HepG2 (cell line): Measurements from ENCODE around the gene CTDSPL2. TPM values are rescaled to one million over a fixed set of nuclear protein-coding genes. Genes with fewer than 3 reads are reported as not detected.

Experiments
- ATAD3A ChIP-seq: sonication (generic); formaldehyde crosslinking; IDR thresholded peaks from 2 replicates; pipeline ENCODE4 v1.4.0; 2020; ENCODE audit warnings: missing genetic modification reagents
- CBFB ChIP-seq: sonication (generic); formaldehyde crosslinking; IDR thresholded peaks from 2 replicates; pipeline ENCODE4 v1.4.0; 2020; ENCODE audit warnings: missing genetic modification reagents
- CHD2 ChIP-seq: IDR thresholded peaks from 2 replicates; pipeline ENCODE4 v1.6.1; 2011; ENCODE audit warnings: low read depth, low read length, improper control_type of control experiment
- RFXANK ChIP-seq: IDR thresholded peaks from 2 replicates; pipeline ENCODE4 v1.6.1; 2016
- SMC3 ChIP-seq: IDR thresholded peaks from 2 replicates; pipeline ENCODE4 v1.6.1; 2011; ENCODE audit warnings: low read length, improper control_type of control experiment
- TP53 ChIP-seq: sonication (generic); formaldehyde crosslinking; conservative IDR thresholded peaks from 2 replicates; pipeline ENCODE4 v1.4.0; 2020; ENCODE audit warnings: missing genetic modification reagents
- ZBTB39 ChIP-seq: sonication (generic); formaldehyde crosslinking; IDR thresholded peaks from 2 replicates; pipeline ENCODE4 v1.5.0; 2020; ENCODE audit warnings: missing genetic modification reagents
- ZHX1 ChIP-seq: sonication (generic); formaldehyde crosslinking; IDR thresholded peaks from 2 replicates; pipeline ENCODE4 v1.8.1; 2022; ENCODE audit warnings: low read depth, mild to moderate bottlenecking, missing genetic modification reagents
- ZNF138 ChIP-seq: sonication (generic); formaldehyde crosslinking; IDR thresholded peaks from 2 replicates; pipeline ENCODE4 v1.5.0; 2020; ENCODE audit warnings: mild to moderate bottlenecking, low read depth, missing genetic modification reagents
- ZNF234 ChIP-seq: sonication (generic); formaldehyde crosslinking; conservative IDR thresholded peaks from 2 replicates; pipeline ENCODE4 v1.5.1; 2020; ENCODE audit warnings: mild to moderate bottlenecking, missing genetic modification reagents
- ZNF691 ChIP-seq: sonication (generic); formaldehyde crosslinking; IDR thresholded peaks from 2 replicates; pipeline ENCODE4 v1.4.0; 2020; ENCODE audit warnings: missing genetic modification reagents, low read depth, mild to moderate bottlenecking, borderline replicate concordance
- ZNF737 ChIP-seq: sonication (generic); formaldehyde crosslinking; IDR thresholded peaks from 2 replicates; pipeline ENCODE4 v1.5.0; 2020; ENCODE audit warnings: missing genetic modification reagents, mild to moderate bottlenecking, borderline replicate concordance
- polyA plus RNA-seq, 8 experiments: library from polyadenylated mRNA; depleted of rRNA in 3 of 8; stranded (reverse) in 7 of 8; unstranded in 1 of 8; fragments of >200 nt; fragmentation: Illumina TruSeq in 4 of 8; extraction: Trizol in 4 of 8; gene quantifications; 2 replicates each; pipeline versions ENCODE4 v1.2.1 to v1.2.3, GENCODE V29; 2011 to 2016; ENCODE audit warnings: low read depth in 4 of 8, missing spikeins in 1 of 8, mixed read lengths in 1 of 8; ENCODE audit not compliant: insufficient read depth in 1 of 8
- total RNA-seq, 5 experiments: library from RNA; depleted of rRNA; stranded (reverse); fragments of >200 nt; fragmentation: Illumina TruSeq; extraction: Trizol; gene quantifications; 2 replicates each; pipeline ENCODE4 v1.2.3, GENCODE V29; 2016; ENCODE audit warnings: low read depth in 1 of 5
- TF ChIP-seq, protein P1 (sequence below): sonication (generic); formaldehyde crosslinking; conservative IDR thresholded peaks from 2 replicates; pipeline ENCODE4 v1.8.0; 2022; ENCODE audit warnings: mild to moderate bottlenecking, moderate library complexity, missing genetic modification reagents
- TF ChIP-seq, protein P2 (sequence below), 2 experiments: sonication (generic) in 1 of 2; formaldehyde crosslinking in 1 of 2; IDR thresholded peaks; 2 replicates each; pipeline versions ENCODE4 v1.6.1 to v1.9.0; 2014 to 2022; ENCODE audit warnings: antibody characterized with exemption in 1 of 2, borderline replicate concordance in 1 of 2, inconsistent platforms in 1 of 2, low read depth in 1 of 2, missing genetic modification reagents in 1 of 2

The CTDSPL2 gene
- total and polyA plus RNA-seq, 2 of the 13 experiments (the other 11 are each of a cell fraction or from before 2014, with no cell fraction given) = 37.4 to 56.2 TPM

- TF ChIP-seq ZNF691 = peak; percentile 25; the same call in 1 of the 2 replicates
- TF ChIP-seq CHD2 = peak; percentile 81
- no peak for TF ChIP-seq SMC3
- no peak for TF ChIP-seq ZHX1 (CRISPR knock-in tag)
- TF ChIP-seq, protein P1, sequence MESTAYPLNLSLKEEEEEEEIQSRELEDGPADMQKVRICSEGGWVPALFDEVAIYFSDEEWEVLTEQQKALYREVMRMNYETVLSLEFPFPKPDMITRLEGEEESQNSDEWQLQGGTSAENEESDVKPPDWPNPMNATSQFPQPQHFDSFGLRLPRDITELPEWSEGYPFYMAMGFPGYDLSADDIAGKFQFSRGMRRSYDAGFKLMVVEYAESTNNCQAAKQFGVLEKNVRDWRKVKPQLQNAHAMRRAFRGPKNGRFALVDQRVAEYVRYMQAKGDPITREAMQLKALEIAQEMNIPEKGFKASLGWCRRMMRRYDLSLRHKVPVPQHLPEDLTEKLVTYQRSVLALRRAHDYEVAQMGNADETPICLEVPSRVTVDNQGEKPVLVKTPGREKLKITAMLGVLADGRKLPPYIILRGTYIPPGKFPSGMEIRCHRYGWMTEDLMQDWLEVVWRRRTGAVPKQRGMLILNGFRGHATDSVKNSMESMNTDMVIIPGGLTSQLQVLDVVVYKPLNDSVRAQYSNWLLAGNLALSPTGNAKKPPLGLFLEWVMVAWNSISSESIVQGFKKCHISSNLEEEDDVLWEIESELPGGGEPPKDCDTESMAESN (CRISPR knock-in tag) = no peak
- TF ChIP-seq ZNF234 (CRISPR knock-in tag) = 0 out of 2 replicates have a peak, but pooled peaks have one; percentile 34
- no peak for TF ChIP-seq RFXANK (CRISPR knock-in tag)
- TF ChIP-seq ATAD3A = no peak
- peak; percentile 91 for TF ChIP-seq ZNF138 (CRISPR knock-in tag)
- TF ChIP-seq, protein P2, sequence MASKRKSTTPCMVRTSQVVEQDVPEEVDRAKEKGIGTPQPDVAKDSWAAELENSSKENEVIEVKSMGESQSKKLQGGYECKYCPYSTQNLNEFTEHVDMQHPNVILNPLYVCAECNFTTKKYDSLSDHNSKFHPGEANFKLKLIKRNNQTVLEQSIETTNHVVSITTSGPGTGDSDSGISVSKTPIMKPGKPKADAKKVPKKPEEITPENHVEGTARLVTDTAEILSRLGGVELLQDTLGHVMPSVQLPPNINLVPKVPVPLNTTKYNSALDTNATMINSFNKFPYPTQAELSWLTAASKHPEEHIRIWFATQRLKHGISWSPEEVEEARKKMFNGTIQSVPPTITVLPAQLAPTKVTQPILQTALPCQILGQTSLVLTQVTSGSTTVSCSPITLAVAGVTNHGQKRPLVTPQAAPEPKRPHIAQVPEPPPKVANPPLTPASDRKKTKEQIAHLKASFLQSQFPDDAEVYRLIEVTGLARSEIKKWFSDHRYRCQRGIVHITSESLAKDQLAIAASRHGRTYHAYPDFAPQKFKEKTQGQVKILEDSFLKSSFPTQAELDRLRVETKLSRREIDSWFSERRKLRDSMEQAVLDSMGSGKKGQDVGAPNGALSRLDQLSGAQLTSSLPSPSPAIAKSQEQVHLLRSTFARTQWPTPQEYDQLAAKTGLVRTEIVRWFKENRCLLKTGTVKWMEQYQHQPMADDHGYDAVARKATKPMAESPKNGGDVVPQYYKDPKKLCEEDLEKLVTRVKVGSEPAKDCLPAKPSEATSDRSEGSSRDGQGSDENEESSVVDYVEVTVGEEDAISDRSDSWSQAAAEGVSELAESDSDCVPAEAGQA (IDR thresholded peaks at IDR 0.05; ENCODE audit: low read depth) = no peak
- TF ChIP-seq, protein P2 (CRISPR knock-in tag; IDR thresholded peaks at IDR 0.05; ENCODE audit: borderline replicate concordance) = no peak
- TF ChIP-seq CBFB = peak; percentile 16
- TF ChIP-seq ZBTB39 = no peak
- 0 out of 2 replicates have a peak, but pooled peaks have one; percentile 14 for TF ChIP-seq TP53 (CRISPR knock-in tag)
- 0 out of 2 replicates have a peak, but pooled peaks have one; percentile 29 for TF ChIP-seq ZNF737 (CRISPR knock-in tag)
Observed at GRCh38 chr15:44536962-44537734, 109.7 kb downstream of the CTDSPL2 start, which contains the start of gene EIF3J (continued).
